Thyroid gland (tissue), 4 donors: Measurements from ENCODE around the gene TPCN1. TPM values are rescaled to one million over a fixed set of nuclear protein-coding genes. Genes with fewer than 3 reads are reported as not detected.

Experiments
- DNase-seq, 2 donors: peaks; one replicate each; pipeline ENCODE4 v3.0.0-alpha.2; 2019
- H3K27ac ChIP-seq, 3 donors: fragments of 200-600 bp; sonication (generic); 1 replicate in 2 of 3; 2 replicates in 1 of 3; pipeline ENCODE4 v1.5.1; 2016 to 2019; ENCODE audit warnings: mild to moderate bottlenecking in 1 of 3, moderate library complexity in 1 of 3
- H3K27me3 ChIP-seq: fragments of 200-600 bp; sonication (generic); one replicate; pipeline ENCODE4 v1.5.1; 2019
- H3K36me3 ChIP-seq, 2 donors: fragments of 200-600 bp; sonication (generic); one replicate each; pipeline ENCODE4 v1.5.1; 2016 to 2019
- H3K4me1 ChIP-seq, 2 donors: fragments of 200-600 bp; sonication (generic); one replicate each; pipeline ENCODE4 v1.5.1; 2017 to 2019
- H3K4me3 ChIP-seq, 3 donors: fragments of 200-600 bp; sonication (generic); replicated peaks in 1 of 3; 1 replicate in 2 of 3; 2 replicates in 1 of 3; pipeline ENCODE4 v1.5.1; 2016; ENCODE audit warnings: mild to moderate bottlenecking in 1 of 3
- H3K9me3 ChIP-seq: fragments of 200-600 bp; sonication (generic); one replicate; pipeline ENCODE4 v1.5.1; 2017
- POLR2A ChIP-seq, 2 donors: fragments of 450-650 bp; IDR thresholded peaks; one replicate each; pipeline ENCODE4 v1.6.1; 2017; ENCODE audit warnings: antibody characterized with exemption in 2 of 2, mild to moderate bottlenecking in 2 of 2, moderate library complexity in 1 of 2
- WGBS, 2 donors: methylation state at CpG; one replicate each; pipeline ENCODE4 v1.1.5; 2017; 5-methylcytosine and 5-hydroxymethylcytosine counted together
- intact Hi-C: fragments of 100-400 bp; cut with DNase I; formaldehyde crosslinking; loops from one replicate; pipeline ENCODE4 v1.15.1; 2023
- total RNA-seq, 4 donors: library from RNA; depleted of rRNA; stranded (reverse); fragments of >200 nt; gene quantifications; one replicate each; pipeline ENCODE4 v1.2.3, GENCODE V29; 2016
- TF ChIP-seq, protein P1 (sequence below), 6 experiments: fragments of 200-600 bp in 3 of 6; fragments of 450-650 bp in 3 of 6; sonication (generic) in 3 of 6; IDR thresholded peaks; one replicate each; pipeline ENCODE4 v1.5.1; 2016 to 2019; ENCODE audit warnings: antibody characterized with exemption in 6 of 6, mild to moderate bottlenecking in 2 of 6, inconsistent platforms in 1 of 6, moderate library complexity in 1 of 6

The TPCN1 gene
- total RNA-seq, 4 donors from 2014 or later = 58.3 to 135 (median 109) TPM

DNA sequence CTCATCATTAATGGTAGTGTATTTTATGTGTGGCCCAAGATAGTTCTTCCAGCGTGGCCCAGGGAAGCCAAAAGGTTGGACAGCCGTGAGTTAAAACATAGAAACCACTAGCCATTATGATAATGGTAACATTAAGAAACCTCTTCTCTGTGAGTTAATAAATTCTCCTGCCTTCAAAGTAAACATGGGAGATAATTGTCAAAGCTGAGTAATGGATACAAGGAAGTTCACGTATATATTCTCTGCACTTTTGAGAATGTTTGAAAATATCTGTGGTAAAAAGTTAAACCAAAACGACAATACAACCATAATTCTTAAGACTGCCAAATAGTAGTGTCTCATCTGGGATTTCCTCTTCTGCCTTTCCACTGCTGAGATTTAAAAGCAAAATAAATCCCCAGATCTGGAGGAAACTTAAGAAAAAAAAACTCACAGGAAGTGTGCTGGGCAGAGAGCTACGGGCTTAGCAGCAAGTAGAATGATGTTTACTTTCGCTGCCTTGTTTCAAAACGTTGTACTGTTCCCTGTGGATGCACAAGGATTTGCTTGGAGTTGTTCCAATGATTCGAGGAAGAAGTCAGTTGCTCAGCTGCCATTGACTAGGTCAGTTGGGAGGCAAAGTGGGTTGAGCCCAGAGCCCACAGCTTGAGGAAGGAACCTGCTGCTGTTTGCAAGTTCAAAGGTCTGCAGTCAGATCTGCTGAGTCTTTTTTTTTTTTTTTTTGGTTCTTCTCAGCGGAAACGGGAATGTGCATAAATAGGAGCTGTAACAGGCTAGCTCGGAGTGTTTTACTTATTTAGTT is 1.7 kb downstream of the TPCN1 start:
- intact Hi-C loops = no loop called here
- TF ChIP-seq POLR2A (IDR thresholded peaks at IDR 0.05) = peak in 1 of 2 donors; percentile 65
- TF ChIP-seq, protein P1, sequence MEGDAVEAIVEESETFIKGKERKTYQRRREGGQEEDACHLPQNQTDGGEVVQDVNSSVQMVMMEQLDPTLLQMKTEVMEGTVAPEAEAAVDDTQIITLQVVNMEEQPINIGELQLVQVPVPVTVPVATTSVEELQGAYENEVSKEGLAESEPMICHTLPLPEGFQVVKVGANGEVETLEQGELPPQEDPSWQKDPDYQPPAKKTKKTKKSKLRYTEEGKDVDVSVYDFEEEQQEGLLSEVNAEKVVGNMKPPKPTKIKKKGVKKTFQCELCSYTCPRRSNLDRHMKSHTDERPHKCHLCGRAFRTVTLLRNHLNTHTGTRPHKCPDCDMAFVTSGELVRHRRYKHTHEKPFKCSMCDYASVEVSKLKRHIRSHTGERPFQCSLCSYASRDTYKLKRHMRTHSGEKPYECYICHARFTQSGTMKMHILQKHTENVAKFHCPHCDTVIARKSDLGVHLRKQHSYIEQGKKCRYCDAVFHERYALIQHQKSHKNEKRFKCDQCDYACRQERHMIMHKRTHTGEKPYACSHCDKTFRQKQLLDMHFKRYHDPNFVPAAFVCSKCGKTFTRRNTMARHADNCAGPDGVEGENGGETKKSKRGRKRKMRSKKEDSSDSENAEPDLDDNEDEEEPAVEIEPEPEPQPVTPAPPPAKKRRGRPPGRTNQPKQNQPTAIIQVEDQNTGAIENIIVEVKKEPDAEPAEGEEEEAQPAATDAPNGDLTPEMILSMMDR (IDR thresholded peaks at IDR 0.05) = peak in 2 of 6 experiments; percentile 12 to 15
- H3K4me3 ChIP-seq = peak overlapping the region in 2 of 3 donors; percentile 24 to 93
- peaks cover 0 to 1% of the 10 kb centered on the region in 2 donors for H3K36me3 ChIP-seq
- H3K4me1 ChIP-seq = peaks cover 40 to 42% of the 10 kb centered on the region in 2 donors
- no peaks in the 10 kb centered on the region for H3K9me3 ChIP-seq
- H3K27ac ChIP-seq = peak overlapping the region; percentile 89 to 98 (median 97)
- no peaks in the 10 kb centered on the region for H3K27me3 ChIP-seq
- 11 to 13% methylated on average over 11 of the region's 11 CpGs for WGBS, 2 donors
- peak; percentile 89 for DNase-seq

DNA sequence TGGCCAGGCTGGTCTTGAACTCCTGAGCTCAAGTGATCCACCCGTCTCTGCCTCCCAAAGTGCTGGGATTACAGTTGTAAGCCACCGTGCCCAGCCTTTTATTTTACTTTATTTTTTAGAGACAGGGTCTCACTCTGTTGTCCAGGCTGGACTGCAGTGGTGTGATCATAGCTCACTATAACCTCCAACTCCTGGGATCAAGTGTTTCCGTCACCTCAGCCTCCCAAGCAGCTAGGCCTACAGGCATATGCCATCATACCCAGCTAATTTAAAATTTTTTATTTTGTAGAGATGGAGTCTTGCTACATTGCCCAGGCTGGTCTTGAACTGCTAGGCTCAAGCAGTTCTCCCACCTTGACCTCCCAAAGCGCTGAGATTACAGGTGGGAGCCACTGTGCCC is 3.7 kb downstream of the TPCN1 start:
- no peak for DNase-seq
- WGBS, 2 donors = 96 to 97% methylated on average over 4 of the region's 4 CpGs
- no peaks in the 10 kb centered on the region for H3K27me3 ChIP-seq
- peaks cover 57 to 62% of the 10 kb centered on the region in 2 donors for H3K4me1 ChIP-seq
- H3K4me3 ChIP-seq = no peak overlapping the region
- peak overlapping the region; percentile 92 to 98 (median 96) for H3K27ac ChIP-seq
- intact Hi-C loops = no loop called here
- H3K36me3 ChIP-seq = peaks cover 8 to 10% of the 10 kb centered on the region in 2 donors
- H3K9me3 ChIP-seq = no peaks in the 10 kb centered on the region
- TF ChIP-seq POLR2A (IDR thresholded peaks at IDR 0.05) = no peak
- TF ChIP-seq, protein P1 (IDR thresholded peaks at IDR 0.05) = no peak

DNA sequence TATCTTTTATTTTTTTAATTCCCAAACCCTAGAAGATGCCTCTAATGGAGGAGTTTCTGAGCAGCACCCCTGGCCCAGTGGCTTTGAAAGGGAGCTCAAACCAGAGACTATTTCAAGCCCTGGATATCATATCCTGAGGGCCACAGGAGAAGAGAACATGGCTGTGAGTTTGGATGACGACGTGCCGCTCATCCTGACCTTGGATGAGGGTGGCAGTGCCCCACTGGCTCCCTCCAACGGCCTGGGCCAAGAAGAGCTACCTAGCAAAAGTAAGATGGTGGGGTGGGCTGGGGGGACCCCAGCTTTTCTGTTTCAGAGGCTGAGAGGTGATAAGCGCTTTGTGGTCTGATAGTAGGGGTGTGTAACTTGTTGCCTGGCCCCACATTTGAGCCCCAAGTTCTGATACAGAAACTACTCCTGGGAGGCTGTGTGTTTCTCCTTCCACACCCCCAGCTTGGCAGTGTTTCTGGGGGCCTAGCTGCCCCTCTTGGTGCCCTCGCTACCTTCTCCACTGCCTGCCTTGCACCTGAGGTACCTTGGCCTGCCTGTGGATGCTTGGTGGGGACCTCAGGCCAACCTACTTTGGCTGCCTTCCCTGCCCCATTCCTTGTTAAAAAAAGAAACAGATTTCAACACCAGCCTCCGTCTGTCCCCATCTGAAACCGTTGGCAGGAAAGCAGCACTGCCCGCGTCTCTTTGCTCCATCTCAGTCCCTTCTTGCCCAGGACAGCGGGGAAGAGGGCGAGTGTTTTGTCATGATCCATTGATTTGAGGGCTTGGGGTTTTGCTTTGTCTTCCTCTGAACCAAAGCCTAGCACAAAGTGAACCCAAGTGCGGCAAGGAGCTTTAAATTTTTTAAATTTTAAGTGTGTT is 5.7 kb downstream of the TPCN1 start:
- peak; percentile 85 to 86 for DNase-seq
- intact Hi-C loops = no loop called here
- Histone ChIP-seq H3K27ac (peak overlapping the region; percentile 92 to 98 (median 96)), H3K4me3 (no peak overlapping the region), H3K27me3 (no peaks in the 10 kb centered on the region), H3K36me3 (peaks cover 14 to 18% of the 10 kb centered on the region in 2 donors), H3K4me1 (peaks cover 61 to 75% of the 10 kb centered on the region in 2 donors), H3K9me3 (no peaks in the 10 kb centered on the region)
- 54 to 57% methylated on average over 9 to 13 of the region's 13 CpGs for WGBS, 2 donors
- TF ChIP-seq, protein P1 (IDR thresholded peaks at IDR 0.05) = no peak
- no peak for TF ChIP-seq POLR2A (IDR thresholded peaks at IDR 0.05)

DNA sequence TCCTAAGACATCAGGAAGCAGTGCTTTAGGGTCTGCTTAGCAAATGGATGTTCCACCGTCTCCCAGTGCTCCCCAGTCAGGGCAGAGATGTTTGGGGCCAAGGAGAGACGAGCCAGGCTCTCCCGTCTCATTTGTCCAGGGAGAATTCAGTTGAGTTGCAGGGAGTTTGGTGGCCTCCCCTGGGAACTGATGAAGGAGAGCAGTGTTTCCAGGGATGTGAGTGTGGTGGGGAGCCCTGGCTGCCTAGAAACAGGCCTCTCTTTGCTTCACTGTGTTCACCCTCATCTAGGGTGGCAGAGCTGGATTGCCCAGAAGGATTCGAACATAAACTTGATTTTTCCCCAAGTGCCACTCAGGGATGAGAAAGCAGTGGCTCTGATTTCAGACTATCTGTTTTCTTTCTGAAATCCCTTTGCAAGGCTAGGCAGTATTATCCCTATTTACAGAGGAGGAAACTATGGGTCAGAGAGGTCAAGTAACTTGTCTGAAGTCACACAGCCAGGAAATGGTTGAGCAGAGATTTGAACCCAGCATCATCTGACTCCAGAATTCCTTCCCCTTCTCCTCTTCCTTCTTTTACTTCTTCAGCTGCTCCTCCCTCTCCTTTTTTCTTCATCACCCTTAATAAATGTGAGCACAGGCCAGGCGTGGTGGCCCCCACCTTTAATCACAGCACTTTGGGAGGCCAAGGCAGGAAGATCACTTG is 6.6 kb downstream of the TPCN1 start:
- DNase-seq = no peak
- Histone ChIP-seq H3K4me1 (peaks cover 62 to 78% of the 10 kb centered on the region in 2 donors), H3K36me3 (peaks cover 19 to 21% of the 10 kb centered on the region in 2 donors), H3K4me3 (no peak overlapping the region), H3K9me3 (no peaks in the 10 kb centered on the region), H3K27me3 (no peaks in the 10 kb centered on the region), H3K27ac (peak overlapping the region; percentile 92 to 98 (median 96))
- intact Hi-C loops = no loop called here
- TF ChIP-seq, protein P1 (IDR thresholded peaks at IDR 0.05) = no peak
- no peak for TF ChIP-seq POLR2A (IDR thresholded peaks at IDR 0.05)
- 78 to 79% methylated on average over 5 of the region's 5 CpGs for WGBS, 2 donors
